Colonic mucosa (tissue), 4 donors: ENCODE measurements around the gene SLC2A4RG. TPM values are rescaled to one million over a fixed set of nuclear protein-coding genes. Genes with fewer than 3 reads are reported as not detected.

Experiments used
- DNase-seq: peaks from one replicate; pipeline ENCODE4 v3.0.0-alpha.2; 2020
- H3K27ac ChIP-seq: fragments of 200-600 bp; one replicate; pipeline ENCODE4 v1.8.0; 2021
- H3K27me3 ChIP-seq: fragments of 200-600 bp; one replicate; pipeline ENCODE4 v1.8.0; 2021
- H3K36me3 ChIP-seq: fragments of 200-600 bp; one replicate; pipeline ENCODE4 v1.8.0; 2021
- H3K4me1 ChIP-seq: fragments of 200-600 bp; one replicate; pipeline ENCODE4 v1.8.0; 2021; ENCODE audit warnings: mild to moderate bottlenecking
- H3K4me3 ChIP-seq: fragments of 200-600 bp; one replicate; pipeline ENCODE4 v1.8.0; 2021
- H3K9ac ChIP-seq, 2 donors: one replicate each; pipeline ENCODE4 v1.7.0; 2013; ENCODE audit warnings: control low read depth in 2 of 2, low read depth in 2 of 2, low read length in 2 of 2
- H3K9me3 ChIP-seq: fragments of 200-600 bp; one replicate; pipeline ENCODE4 v1.8.0; 2021
- intact Hi-C: fragments of 100-400 bp; cut with DNase I; formaldehyde crosslinking; loops from one replicate; pipeline ENCODE4 v1.14.1; 2022
- total RNA-seq, 2 donors: library from RNA; stranded (reverse); fragmentation: NEBNext Ultra II Directional in 1 of 2; extraction: Animal tissue kit (Norgen Biotek cat#: 25700) in 1 of 2; gene quantifications; one replicate each; pipeline ENCODE4 v1.2.1, GENCODE V29; 2021
- TF ChIP-seq, protein P1 (sequence below): fragments of 200-600 bp; IDR thresholded peaks from one replicate; pipeline ENCODE4 v1.8.0; 2022; ENCODE audit warnings: antibody characterized with exemption, mild to moderate bottlenecking
- donor health status: healthy.
- donor health status: DM: no; HTN: no; CAD: no.
- donor health status: DM: no; HTN: no; CAD: no.

The SLC2A4RG gene, protein sequence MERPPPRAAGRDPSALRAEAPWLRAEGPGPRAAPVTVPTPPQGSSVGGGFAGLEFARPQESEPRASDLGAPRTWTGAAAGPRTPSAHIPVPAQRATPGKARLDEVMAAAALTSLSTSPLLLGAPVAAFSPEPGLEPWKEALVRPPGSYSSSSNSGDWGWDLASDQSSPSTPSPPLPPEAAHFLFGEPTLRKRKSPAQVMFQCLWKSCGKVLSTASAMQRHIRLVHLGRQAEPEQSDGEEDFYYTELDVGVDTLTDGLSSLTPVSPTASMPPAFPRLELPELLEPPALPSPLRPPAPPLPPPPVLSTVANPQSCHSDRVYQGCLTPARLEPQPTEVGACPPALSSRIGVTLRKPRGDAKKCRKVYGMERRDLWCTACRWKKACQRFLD
- total RNA-seq: 10 to 100 TPM; 44.3 to 75.3 TPM

- H3K36me3 ChIP-seq: peaks cover 7% of the 10 kb centered on the region
These were observed at the start of gene SLC2A4RG for GRCh38 chr20:63739130-63740069. Gene SLC2A4RG (plus strand): TSS chr20:63739776. CDS start chr20:63739913, 137 bp downstream.

GRCh38 chr20:63690003-63690897 is 49.3 kb upstream of the SLC2A4RG start:
- Histone ChIP-seq H3K4me3 (peak overlapping the region; percentile 26), H3K36me3 (no peaks in the 10 kb centered on the region), H3K4me1 (peaks cover 33% of the 10 kb centered on the region), H3K27ac (peak overlapping the region; percentile 83), H3K27me3 (no peaks in the 10 kb centered on the region), H3K9ac (peak overlapping the region; percentile 12 to 31), H3K9me3 (no peaks in the 10 kb centered on the region)
- TF ChIP-seq, protein P1, sequence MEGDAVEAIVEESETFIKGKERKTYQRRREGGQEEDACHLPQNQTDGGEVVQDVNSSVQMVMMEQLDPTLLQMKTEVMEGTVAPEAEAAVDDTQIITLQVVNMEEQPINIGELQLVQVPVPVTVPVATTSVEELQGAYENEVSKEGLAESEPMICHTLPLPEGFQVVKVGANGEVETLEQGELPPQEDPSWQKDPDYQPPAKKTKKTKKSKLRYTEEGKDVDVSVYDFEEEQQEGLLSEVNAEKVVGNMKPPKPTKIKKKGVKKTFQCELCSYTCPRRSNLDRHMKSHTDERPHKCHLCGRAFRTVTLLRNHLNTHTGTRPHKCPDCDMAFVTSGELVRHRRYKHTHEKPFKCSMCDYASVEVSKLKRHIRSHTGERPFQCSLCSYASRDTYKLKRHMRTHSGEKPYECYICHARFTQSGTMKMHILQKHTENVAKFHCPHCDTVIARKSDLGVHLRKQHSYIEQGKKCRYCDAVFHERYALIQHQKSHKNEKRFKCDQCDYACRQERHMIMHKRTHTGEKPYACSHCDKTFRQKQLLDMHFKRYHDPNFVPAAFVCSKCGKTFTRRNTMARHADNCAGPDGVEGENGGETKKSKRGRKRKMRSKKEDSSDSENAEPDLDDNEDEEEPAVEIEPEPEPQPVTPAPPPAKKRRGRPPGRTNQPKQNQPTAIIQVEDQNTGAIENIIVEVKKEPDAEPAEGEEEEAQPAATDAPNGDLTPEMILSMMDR: no peak
- no peak for DNase-seq
- intact Hi-C loops: no loop called here

More at GRCh38 chr20:63739130-63740069, at the start of gene SLC2A4RG:
- TF ChIP-seq, protein P1: no peak
- Histone ChIP-seq H3K4me1 (peaks cover 32% of the 10 kb centered on the region), H3K4me3 (peak within 1 kb of the TSS; percentile 58), H3K27me3 (no peaks in the 10 kb centered on the region), H3K27ac (peak within 1 kb of the TSS; percentile 95), H3K9me3 (no peaks in the 10 kb centered on the region), H3K9ac (peak within 1 kb of the TSS; percentile 70 to 73)
- intact Hi-C loops: no loop called here
- peak; percentile 82 for DNase-seq

DNA sequence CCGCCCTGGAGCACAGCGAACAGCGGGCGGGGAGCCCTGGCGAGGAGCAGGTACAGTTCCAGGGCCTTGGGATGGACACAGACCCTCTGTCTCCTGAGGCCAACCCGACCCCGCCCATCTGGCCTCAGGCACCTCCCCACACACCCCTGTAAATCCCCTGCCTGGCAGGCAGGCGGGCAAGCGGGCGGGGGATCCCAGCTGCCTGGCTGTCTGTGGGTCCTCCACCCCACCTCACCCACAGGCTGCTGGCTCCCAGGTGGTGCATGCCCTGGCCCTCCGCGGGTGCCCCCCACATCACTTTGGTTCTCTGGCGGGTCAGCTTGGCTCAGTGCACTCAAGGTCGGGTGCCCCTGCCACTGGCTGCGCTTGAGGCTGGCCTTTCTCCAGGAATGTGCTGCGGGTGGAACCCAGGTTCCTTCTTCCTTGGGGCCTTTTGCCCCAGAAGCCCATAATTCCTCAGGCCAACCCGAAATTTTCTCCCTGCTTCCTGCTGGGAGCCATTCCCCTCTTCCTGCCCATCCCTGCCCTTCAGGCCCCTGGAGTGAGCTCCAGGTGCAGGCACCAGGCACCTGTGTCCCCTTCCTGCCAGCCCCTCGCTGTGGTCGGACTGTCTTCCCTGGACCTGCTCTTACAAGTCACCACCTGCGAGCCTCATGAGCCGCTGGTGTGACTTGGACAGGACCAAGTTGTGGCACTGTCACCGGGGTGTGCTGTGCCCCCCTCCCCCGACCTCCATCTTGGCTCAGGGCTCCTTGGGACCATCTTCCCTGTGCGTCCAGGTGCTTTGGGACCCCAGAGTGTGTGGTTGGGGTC is 48.5 kb upstream of the SLC2A4RG start:
- Histone ChIP-seq H3K4me3 (peak overlapping the region; percentile 26), H3K9me3 (no peaks in the 10 kb centered on the region), H3K27me3 (no peaks in the 10 kb centered on the region), H3K9ac (peak overlapping the region in 1 of 2 donors; percentile 50), H3K27ac (peak overlapping the region; percentile 83), H3K4me1 (peaks cover 36% of the 10 kb centered on the region), H3K36me3 (no peaks in the 10 kb centered on the region)
- DNase-seq: peak; percentile 59
- intact Hi-C loops: no loop called here
- TF ChIP-seq, protein P1: no peak

GRCh38 chr20:63691711-63692435 is 47.7 kb upstream of the SLC2A4RG start:
- TF ChIP-seq, protein P1: no peak
- H3K27ac ChIP-seq: peak overlapping the region; percentile 83
- no peak overlapping the region for H3K4me3 ChIP-seq
- intact Hi-C loops: no loop called here
- peaks cover 37% of the 10 kb centered on the region for H3K4me1 ChIP-seq
- no peaks in the 10 kb centered on the region for H3K36me3 ChIP-seq
- peak overlapping the region in 1 of 2 donors; percentile 50 for H3K9ac ChIP-seq
- H3K9me3 ChIP-seq: no peaks in the 10 kb centered on the region
- peak; percentile 78 for DNase-seq
- H3K27me3 ChIP-seq: no peaks in the 10 kb centered on the region
